ENCODE data around the gene KAZN. TPM values are rescaled to one million over a fixed set of nuclear protein-coding genes. Genes with fewer than 3 reads are reported as not detected.

KAZN gene
- total and polyA plus RNA-seq, 2 of the 8 experiments (the other 6 are each of a cell fraction or from before 2014, with no cell fraction given), result 3.7 to 11.8 TPM

DNA sequence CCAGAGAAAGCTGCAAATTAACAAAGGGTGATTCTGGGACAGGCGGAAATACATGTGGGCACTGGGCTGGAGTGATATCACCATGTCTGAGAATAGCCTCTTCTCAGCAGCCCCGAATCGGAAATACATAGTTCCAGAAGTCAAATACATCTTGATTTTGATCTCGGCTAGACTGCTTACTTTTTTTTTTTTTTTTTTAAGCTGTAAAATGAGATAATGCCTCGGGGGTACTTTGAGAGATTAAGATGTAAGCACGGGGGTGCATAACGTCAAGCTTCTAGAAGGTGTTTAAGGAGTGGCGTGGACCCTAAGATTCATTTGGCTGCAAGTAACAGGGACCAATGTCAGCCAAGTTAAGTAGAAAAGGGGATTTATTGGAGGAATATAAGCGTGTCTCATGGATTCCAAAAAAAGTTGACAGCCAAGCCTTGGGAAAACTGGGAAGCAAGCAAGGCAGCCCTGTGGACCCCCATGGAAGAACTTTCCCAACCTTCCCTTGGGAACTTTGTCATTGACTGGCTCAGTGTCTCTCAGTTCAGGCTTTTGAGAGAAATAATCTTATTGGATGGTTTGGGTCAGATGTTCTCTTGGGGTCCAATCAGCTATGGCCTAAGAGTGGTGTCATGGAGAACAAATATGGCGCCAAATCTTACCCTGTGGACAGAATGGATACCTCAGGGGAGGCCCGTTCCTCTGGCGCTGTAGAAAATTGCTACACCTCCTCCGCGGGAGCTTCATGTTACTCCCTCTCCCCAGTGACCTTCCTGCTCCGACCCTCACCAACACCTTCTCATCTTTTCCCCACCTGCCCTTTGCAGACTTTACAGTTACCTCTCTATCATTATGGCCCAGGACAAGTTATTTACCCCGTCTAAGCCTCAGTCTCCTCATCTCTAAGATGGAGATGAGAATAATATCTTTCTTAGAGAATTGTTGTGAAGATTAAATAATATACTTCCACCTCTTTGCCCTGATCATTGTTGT, 186.6 kb downstream of the KAZN start (continued):
- TF ChIP-seq KDM5A (IDR thresholded peaks at IDR 0.05; ENCODE audit: low read length) (no peak), GTF2F1 (IDR thresholded peaks at IDR 0.05; ENCODE audit: borderline replicate concordance, low read depth, low read length) (no peak), EGR1 (IDR thresholded peaks at IDR 0.05; ENCODE audit: borderline replicate concordance, low read depth, low read length) (no peak), SP4 (IDR thresholded peaks at IDR 0.05; ENCODE audit: low read length) (no peak)
